Calu3 (cell line): ENCODE measurements around the gene EQTN. TPM values are rescaled to one million over a fixed set of nuclear protein-coding genes. Genes with fewer than 3 reads are reported as not detected.
"Not testable (repeated sequence)": the region's sequence is repeated elsewhere in the genome, so short reads cannot be mapped to it uniquely, and the experiment has no call there.

Source experiments
- BruUV-seq: library from RNA; stranded (reverse); fragments of 400-500 nt; replicated peaks from 2 replicates; lab custom pipeline; 2021; lab: Mats Ljungman, UMichigan
- CTCF ChIA-PET: fragments of 300-600 bp; sonication (Branson Sonifier 250); formaldehyde crosslinking; loops from one replicate; lab custom pipeline; 2022; ENCODE audit warnings: antibody characterized with exemption; lab: Charles Lee
- DNase-seq: peaks from one replicate; pipeline ENCODE4 v3.0.0; 2022
- H3K27ac Mint-ChIP-seq: one replicate; pipeline ENCODE4 v1.8.0; 2022; ENCODE audit warnings: mixed read lengths; ENCODE audit not compliant: unreplicated experiment
- H3K27me3 Mint-ChIP-seq: one replicate; pipeline ENCODE4 v1.8.0; 2022; ENCODE audit warnings: mixed read lengths; ENCODE audit not compliant: unreplicated experiment
- H3K36me3 Mint-ChIP-seq: one replicate; pipeline ENCODE4 v1.8.0; 2022; ENCODE audit warnings: mild to moderate bottlenecking, moderate library complexity, mixed read lengths; ENCODE audit not compliant: insufficient read depth, unreplicated experiment
- H3K4me1 Mint-ChIP-seq: one replicate; pipeline ENCODE4 v1.8.0; 2022; ENCODE audit warnings: mild to moderate bottlenecking, low read depth, mixed read lengths; ENCODE audit not compliant: unreplicated experiment
- H3K4me3 Mint-ChIP-seq: one replicate; pipeline ENCODE4 v1.8.0; 2022; ENCODE audit warnings: mild to moderate bottlenecking, low read depth, moderate library complexity, mixed read lengths; ENCODE audit not compliant: unreplicated experiment
- H3K9me3 Mint-ChIP-seq: one replicate; pipeline ENCODE4 v1.8.0; 2022; ENCODE audit warnings: low read depth, mixed read lengths; ENCODE audit not compliant: unreplicated experiment
- intact Hi-C: fragments of 100-400 bp; cut with micrococcal nuclease; formaldehyde crosslinking; loops from one replicate; pipeline ENCODE4 v1.10.0; 2022; ENCODE audit not compliant: unreplicated experiment
- total RNA-seq: library from RNA; stranded (reverse); gene quantifications from 2 replicates; pipeline ENCODE4 v1.2.3, GENCODE V29; 2022
- TF ChIP-seq, protein P1 (sequence below): fragments of 200-600 bp; IDR thresholded peaks from one replicate; pipeline ENCODE4 v1.8.0; 2022; ENCODE audit warnings: antibody characterized with exemption; ENCODE audit not compliant: unreplicated experiment

Gene EQTN
- total RNA-seq, 1 experiment from 2014 or later = not detected

DNA sequence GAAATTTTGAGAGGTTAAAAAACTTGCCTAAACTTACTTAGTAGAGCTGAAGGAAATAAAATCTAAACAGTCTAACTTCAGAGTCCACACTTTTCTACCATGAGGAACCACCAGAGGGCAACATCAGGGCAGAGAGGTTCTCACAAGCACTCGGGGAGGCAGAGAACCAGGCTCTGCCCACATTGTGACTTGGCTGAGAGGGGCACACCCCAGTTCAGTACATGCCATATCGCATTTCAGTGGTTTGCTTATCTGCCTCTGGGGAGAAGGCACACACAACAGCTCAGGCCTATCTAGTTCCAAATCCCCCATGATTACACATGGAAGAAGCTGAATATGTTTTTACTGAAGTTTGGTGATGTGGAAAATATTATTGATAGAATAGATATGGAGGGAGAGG, 49.2 kb downstream of the EQTN start:
- Mint-ChIP-seq H3K4me1 (peaks cover 17% of the 10 kb centered on the region), H3K27me3 (no peaks in the 10 kb centered on the region), H3K4me3 (no peak overlapping the region), H3K36me3 (peaks cover 4% of the 10 kb centered on the region), H3K27ac (peak overlapping the region; percentile 24), H3K9me3 (no peaks in the 10 kb centered on the region)
- CTCF ChIA-PET = interaction anchor here (0.6 to 1.8 kb wide), 4 partner anchors 9 to 292 kb away, joined by 3 to 5 read pairs (median 4); no protein-coding TSS in a partner anchor
- BruUV-seq = no TSS peak
- peak; percentile 63 for DNase-seq
- intact Hi-C loops = loop anchor here (1.0 to 5.0 kb wide), 2 partner anchors 29 to 300 kb away; no protein-coding TSS in a partner anchor
- TF ChIP-seq, protein P1, sequence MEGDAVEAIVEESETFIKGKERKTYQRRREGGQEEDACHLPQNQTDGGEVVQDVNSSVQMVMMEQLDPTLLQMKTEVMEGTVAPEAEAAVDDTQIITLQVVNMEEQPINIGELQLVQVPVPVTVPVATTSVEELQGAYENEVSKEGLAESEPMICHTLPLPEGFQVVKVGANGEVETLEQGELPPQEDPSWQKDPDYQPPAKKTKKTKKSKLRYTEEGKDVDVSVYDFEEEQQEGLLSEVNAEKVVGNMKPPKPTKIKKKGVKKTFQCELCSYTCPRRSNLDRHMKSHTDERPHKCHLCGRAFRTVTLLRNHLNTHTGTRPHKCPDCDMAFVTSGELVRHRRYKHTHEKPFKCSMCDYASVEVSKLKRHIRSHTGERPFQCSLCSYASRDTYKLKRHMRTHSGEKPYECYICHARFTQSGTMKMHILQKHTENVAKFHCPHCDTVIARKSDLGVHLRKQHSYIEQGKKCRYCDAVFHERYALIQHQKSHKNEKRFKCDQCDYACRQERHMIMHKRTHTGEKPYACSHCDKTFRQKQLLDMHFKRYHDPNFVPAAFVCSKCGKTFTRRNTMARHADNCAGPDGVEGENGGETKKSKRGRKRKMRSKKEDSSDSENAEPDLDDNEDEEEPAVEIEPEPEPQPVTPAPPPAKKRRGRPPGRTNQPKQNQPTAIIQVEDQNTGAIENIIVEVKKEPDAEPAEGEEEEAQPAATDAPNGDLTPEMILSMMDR = peak; percentile 55

DNA sequence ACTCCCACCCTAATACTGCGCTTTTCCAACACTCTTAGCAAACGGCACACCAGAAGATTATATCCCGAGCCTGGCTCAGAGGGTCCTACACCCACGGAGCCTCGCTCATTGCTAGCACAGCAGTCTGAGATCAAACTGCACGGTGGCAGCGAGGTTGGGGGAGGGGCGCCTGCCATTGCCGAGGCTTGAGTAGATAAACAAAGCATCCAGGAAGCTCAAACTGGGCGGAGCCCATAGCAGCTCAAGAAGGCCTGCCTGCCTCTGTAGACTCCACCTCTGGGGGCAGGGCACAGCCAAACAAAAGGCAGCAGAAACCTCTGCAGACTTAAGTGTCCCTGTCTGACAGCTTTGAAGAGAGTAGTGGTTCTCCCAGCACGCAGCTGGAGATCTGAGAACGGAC, 57.3 kb downstream of the EQTN start:
- H3K27me3 Mint-ChIP-seq, H3K36me3 Mint-ChIP-seq, BruUV-seq, H3K4me3 Mint-ChIP-seq, H3K9me3 Mint-ChIP-seq, intact Hi-C loops, H3K27ac Mint-ChIP-seq, H3K4me1 Mint-ChIP-seq, DNase-seq: not testable (repeated sequence)
- CTCF ChIA-PET = interaction anchor here (0.7 kb wide), 1 partner anchor 34 kb away, joined by 3 read pairs; no protein-coding TSS in a partner anchor

Other genes starting within 250 kb of the EQTN start
- gene TEK, start 187.9 kb downstream of the EQTN start, total RNA-seq = not detected in 2 replicates
- not detected in 2 replicates for gene IFNK, start 227.1 kb upstream of the EQTN start, total RNA-seq
- 7.6 and 10.8 TPM in 2 replicates for gene MOB3B, start 232.7 kb upstream of the EQTN start, total RNA-seq